ENCODE measurements around the gene F7. TPM values are rescaled to one million over a fixed set of nuclear protein-coding genes. Genes with fewer than 3 reads are reported as not detected.

The F7 gene
- total RNA-seq, 1 donor from 2014 or later = not detected

- peak; percentile 6 for DNase-seq
- Mint-ChIP-seq H3K4me3 (no peak overlapping the region), H3K4me1 (no peaks in the 10 kb centered on the region), H3K9me3 (no peaks in the 10 kb centered on the region), H3K27ac (no peak overlapping the region), H3K27me3 (peaks cover 17% of the 10 kb centered on the region), H3K36me3 (ENCODE audit: low read depth) (no peaks in the 10 kb centered on the region)
- intact Hi-C loops (cut with micrococcal nuclease) = no loop called here
- ChIA-PET CTCF (no interaction called here), POLR2A (no interaction called here)
- TF ChIP-seq CTCF (IDR thresholded peaks at IDR 0.05) = no peak
- ATAC-seq (ENCODE audit: low read depth) = no peak
Observed at GRCh38 chr13:113118261-113119021, 12.8 kb downstream of the F7 start.

GRCh38 chr13:113119166-113119821 is 13.7 kb downstream of the F7 start:
- no peak for TF ChIP-seq CTCF (IDR thresholded peaks at IDR 0.05)
- Mint-ChIP-seq H3K9me3 (no peaks in the 10 kb centered on the region), H3K4me1 (no peaks in the 10 kb centered on the region), H3K27ac (no peak overlapping the region), H3K4me3 (no peak overlapping the region), H3K27me3 (peaks cover 14% of the 10 kb centered on the region), H3K36me3 (ENCODE audit: low read depth) (no peaks in the 10 kb centered on the region)
- ChIA-PET CTCF (no interaction called here), POLR2A (no interaction called here)
- DNase-seq (peak; percentile 8), ATAC-seq (ENCODE audit: low read depth) (no peak)
- intact Hi-C loops (cut with micrococcal nuclease) = no loop called here

- Mint-ChIP-seq H3K9me3 (no peaks in the 10 kb centered on the region), H3K4me3 (no peak overlapping the region), H3K4me1 (no peaks in the 10 kb centered on the region), H3K27ac (no peak overlapping the region), H3K27me3 (peaks cover 10% of the 10 kb centered on the region), H3K36me3 (ENCODE audit: low read depth) (no peaks in the 10 kb centered on the region)
- intact Hi-C loops (cut with micrococcal nuclease) = no loop called here
- TF ChIP-seq CTCF (IDR thresholded peaks at IDR 0.05) = no peak
- ChIA-PET CTCF (no interaction called here), POLR2A (no interaction called here)
- ATAC-seq (ENCODE audit: low read depth) (no peak), DNase-seq (no peak)
Observed at GRCh38 chr13:113119822-113120189, 14.2 kb downstream of the F7 start.

GRCh38 chr13:113120300-113121182 is 14.9 kb downstream of the F7 start:
- Mint-ChIP-seq H3K27ac (no peak overlapping the region), H3K4me3 (no peak overlapping the region), H3K36me3 (ENCODE audit: low read depth) (no peaks in the 10 kb centered on the region)

More at GRCh38 chr13:113120300-113121182, 14.9 kb downstream of the F7 start:
- ChIA-PET POLR2A (no interaction called here), CTCF (no interaction called here)
- DNase-seq = peak; percentile 4
- Mint-ChIP-seq H3K4me1 (no peaks in the 10 kb centered on the region), H3K9me3 (no peaks in the 10 kb centered on the region), H3K27me3 (peaks cover 12% of the 10 kb centered on the region)
- ATAC-seq (ENCODE audit: low read depth) = no peak
- TF ChIP-seq CTCF (IDR thresholded peaks at IDR 0.05) = no peak
- intact Hi-C loops (cut with micrococcal nuclease) = no loop called here

All from activated B cell treated with CpG ODN at 0.5 μM for 24 hours (primary cell).